ENCODE measurements around the gene ZAP70. TPM values are rescaled to one million over a fixed set of nuclear protein-coding genes. Genes with fewer than 3 reads are reported as not detected.
A peak's percentile ranks its signal among the peaks of the same experiment; 100 is the strongest.
"Not testable (repeated sequence)": the region's sequence is repeated elsewhere in the genome, so short reads cannot be mapped to it uniquely, and the experiment has no call there.

Gene ZAP70
- total and polyA plus RNA-seq, 9 donors: 0.45 to 2.0 (median 0.75) TPM

DNA sequence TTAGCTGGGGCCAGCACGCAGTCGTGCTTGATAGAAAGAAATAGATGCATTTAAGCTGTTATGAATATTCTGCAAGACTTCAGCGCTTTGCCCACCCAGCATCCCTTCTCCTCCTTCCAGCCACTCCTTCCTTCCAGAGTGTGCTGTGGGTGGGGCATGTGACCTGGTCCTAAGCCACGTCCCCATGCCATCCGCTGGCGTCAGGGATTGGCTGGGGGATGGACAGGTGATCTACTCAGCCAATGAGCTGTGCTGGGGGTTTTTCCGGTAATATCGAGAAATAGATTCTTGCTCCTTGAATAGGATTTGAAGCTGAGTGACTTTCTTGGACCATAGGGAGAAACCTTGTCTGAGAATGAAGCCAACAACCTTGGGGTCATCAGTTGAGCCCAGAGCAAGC lies 4.8 kb upstream of the ZAP70 start:
- H3K4me3 ChIP-seq: no peak overlapping the region
- intact Hi-C loops (cut with DNase I): loop anchor here in 1 of 4 donors (10.0 kb wide), 1 partner anchor 1644 kb away; no protein-coding TSS in a partner anchor
- peak in 1 of 5 donors; percentile 7 for DNase-seq
- TF ChIP-seq EP300 (IDR thresholded peaks at IDR 0.05): no peak
- no peak for TF ChIP-seq POLR2A (IDR thresholded peaks at IDR 0.05)
- TF ChIP-seq, protein P1, sequence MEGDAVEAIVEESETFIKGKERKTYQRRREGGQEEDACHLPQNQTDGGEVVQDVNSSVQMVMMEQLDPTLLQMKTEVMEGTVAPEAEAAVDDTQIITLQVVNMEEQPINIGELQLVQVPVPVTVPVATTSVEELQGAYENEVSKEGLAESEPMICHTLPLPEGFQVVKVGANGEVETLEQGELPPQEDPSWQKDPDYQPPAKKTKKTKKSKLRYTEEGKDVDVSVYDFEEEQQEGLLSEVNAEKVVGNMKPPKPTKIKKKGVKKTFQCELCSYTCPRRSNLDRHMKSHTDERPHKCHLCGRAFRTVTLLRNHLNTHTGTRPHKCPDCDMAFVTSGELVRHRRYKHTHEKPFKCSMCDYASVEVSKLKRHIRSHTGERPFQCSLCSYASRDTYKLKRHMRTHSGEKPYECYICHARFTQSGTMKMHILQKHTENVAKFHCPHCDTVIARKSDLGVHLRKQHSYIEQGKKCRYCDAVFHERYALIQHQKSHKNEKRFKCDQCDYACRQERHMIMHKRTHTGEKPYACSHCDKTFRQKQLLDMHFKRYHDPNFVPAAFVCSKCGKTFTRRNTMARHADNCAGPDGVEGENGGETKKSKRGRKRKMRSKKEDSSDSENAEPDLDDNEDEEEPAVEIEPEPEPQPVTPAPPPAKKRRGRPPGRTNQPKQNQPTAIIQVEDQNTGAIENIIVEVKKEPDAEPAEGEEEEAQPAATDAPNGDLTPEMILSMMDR (IDR thresholded peaks at IDR 0.05): no peak
- H3K9me3 ChIP-seq: no peaks in the 10 kb centered on the region
- H3K27me3 ChIP-seq: no peaks in the 10 kb centered on the region
- WGBS, 3 donors: 83 to 84% (median 83%) methylated on average over 8 of the region's 8 CpGs
- no peaks in the 10 kb centered on the region for H3K4me1 ChIP-seq (ENCODE audit: insufficient read depth)
- no peak overlapping the region for H3K27ac ChIP-seq
- H3K36me3 ChIP-seq: no peaks in the 10 kb centered on the region

DNA sequence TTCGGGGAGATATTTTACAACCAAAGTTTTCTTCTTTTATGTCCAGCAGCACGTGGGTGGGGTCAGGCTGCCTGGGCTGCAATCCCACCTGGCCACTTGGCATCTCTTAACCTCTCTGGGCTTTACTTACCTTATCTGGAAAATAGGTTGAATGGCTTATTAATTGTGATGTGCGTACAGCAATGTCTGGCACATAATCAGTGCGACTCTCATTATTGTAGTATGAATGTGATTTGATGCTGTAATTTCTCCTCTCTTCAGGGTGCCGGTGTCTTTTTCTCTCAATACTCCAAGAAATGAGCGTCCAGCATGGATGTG lies 2.0 kb upstream of the ZAP70 start:
- H3K36me3 ChIP-seq: no peaks in the 10 kb centered on the region
- no peaks in the 10 kb centered on the region for H3K9me3 ChIP-seq
- DNase-seq: no peak
- intact Hi-C loops (cut with DNase I): no loop called here
- H3K27me3 ChIP-seq: no peaks in the 10 kb centered on the region
- TF ChIP-seq, protein P1 (IDR thresholded peaks at IDR 0.05): no peak
- TF ChIP-seq POLR2A (IDR thresholded peaks at IDR 0.05) (no peak), EP300 (IDR thresholded peaks at IDR 0.05) (no peak)
- no peak overlapping the region for H3K27ac ChIP-seq
- H3K4me1 ChIP-seq (ENCODE audit: insufficient read depth): no peaks in the 10 kb centered on the region
- no peak overlapping the region for H3K4me3 ChIP-seq
- WGBS, 3 donors: 79 to 80% (median 80%) methylated on average over 6 of the region's 6 CpGs

DNA sequence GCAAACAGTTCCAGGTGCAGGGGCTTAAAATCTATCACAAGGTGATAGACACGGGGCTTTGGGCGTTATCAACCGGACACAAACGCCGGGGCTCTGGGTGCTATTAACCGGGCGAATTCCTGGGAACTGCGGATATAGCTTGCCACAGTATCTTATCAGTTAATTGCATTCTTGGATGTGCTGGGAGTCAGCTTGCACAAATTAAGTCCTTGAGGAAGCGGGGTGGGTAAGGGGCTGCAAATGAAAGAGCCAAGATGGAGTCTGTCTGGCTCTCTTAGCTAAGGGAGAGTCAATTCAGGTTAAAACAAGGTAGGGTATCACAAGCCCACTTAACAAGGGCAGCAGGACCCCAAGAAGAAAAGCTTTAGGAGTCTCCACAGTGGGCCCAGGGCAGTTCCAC lies 1.2 kb upstream of the ZAP70 start:
- WGBS, 3 donors: 27 to 34% (median 31%) methylated on average over 9 of the region's 9 CpGs
- H3K4me1 ChIP-seq (ENCODE audit: insufficient read depth); H3K27ac ChIP-seq; H3K27me3 ChIP-seq; H3K9me3 ChIP-seq; H3K36me3 ChIP-seq; H3K4me3 ChIP-seq; intact Hi-C loops (cut with DNase I): not testable (repeated sequence)
- DNase-seq: peak in 1 of 5 donors; percentile 3

DNA sequence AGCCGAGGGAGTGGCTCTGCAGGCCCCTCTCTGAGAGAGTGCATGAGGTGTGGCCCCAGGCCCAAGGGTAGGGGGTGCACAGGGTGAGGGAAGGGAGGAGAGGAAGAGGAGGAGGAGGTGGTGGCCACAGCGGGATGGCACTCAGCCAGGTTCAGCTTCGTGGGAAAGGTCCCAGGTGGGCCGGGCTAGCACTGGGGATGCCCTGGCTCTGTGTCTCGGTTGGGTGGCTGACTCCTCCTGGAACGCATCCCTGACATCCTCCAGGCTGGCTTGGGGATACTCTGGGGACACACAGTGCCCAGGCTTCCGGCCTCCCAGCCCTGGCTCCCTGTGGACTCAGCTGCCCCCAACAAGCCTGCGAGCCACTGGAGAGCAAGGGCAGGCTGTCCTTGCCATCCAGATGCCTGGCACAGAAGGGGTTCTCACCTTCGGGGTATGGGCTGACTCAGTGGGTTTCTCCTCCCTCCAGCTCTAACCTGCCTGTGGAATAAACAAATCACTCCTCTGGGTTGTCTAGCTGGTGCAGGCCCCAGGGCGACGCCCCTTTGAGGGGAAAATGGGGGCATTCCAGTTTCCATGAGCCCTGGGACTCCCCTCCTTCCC lies 582 bp upstream of the ZAP70 start:
- Histone ChIP-seq H3K27ac (no peak overlapping the region), H3K9me3 (no peaks in the 10 kb centered on the region), H3K4me3 (no peak overlapping the region), H3K27me3 (no peaks in the 10 kb centered on the region), H3K36me3 (no peaks in the 10 kb centered on the region), H3K4me1 (ENCODE audit: insufficient read depth) (no peaks in the 10 kb centered on the region)
- intact Hi-C loops (cut with DNase I): no loop called here
- no peak for TF ChIP-seq POLR2A (IDR thresholded peaks at IDR 0.05)
- TF ChIP-seq EP300 (IDR thresholded peaks at IDR 0.05): no peak
- TF ChIP-seq, protein P1 (IDR thresholded peaks at IDR 0.05): no peak
- DNase-seq: peak in 1 of 5 donors; percentile 19
- 74 to 81% (median 75%) methylated on average over 11 of the region's 11 CpGs for whole genome bisulfite sequencing, 3 donors

DNA sequence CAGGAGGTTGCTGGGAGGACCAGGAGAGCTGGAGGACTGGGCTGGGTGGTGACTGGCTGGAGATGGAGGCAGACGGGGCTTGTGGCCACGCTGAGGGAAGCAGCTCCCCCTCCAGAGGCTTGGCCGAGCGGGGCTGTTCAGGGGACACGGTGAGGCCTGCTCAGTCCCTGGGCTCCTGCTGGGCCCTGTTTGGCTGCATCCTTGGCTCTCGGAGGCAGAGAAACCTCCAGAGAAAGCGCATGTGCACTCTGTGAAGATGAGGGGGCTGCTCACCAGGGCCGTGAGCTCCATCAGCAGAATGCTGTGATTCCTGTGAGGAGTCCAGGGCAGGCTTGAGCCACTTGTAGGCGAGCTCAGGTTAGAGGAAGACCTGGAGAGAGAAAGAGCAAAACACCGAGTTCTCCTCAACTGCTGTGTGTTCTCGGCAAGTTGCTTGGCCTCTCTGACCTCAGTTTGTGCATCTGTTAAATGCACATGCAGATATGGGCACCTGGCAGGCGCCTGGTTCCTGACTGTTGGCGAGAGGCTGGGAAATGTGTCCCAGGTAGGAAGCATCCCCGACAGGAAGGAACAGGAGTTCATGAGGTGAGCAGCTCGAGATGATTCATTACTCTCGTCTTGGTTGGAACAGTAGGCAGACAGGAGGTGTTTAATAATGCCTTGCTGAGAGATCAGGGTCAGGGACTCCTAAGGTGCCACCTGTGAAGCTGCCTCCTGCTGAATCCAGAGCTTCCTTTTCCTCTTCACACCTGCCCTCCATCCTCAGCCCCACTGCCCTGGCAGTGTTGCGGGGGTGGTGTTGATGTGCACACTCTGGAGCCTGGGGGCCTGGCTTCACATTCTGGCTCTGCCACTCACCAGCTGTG lies 941 bp downstream of the ZAP70 start:
- no peak overlapping the region for H3K4me3 ChIP-seq
- 81 to 85% (median 85%) methylated on average over 17 of the region's 17 CpGs for WGBS, 3 donors

More for the DNA sequence above, 941 bp downstream of the ZAP70 start:
- peak in 1 of 5 donors; percentile 13 for DNase-seq
- Histone ChIP-seq H3K36me3 (no peaks in the 10 kb centered on the region), H3K27ac (no peak overlapping the region), H3K9me3 (no peaks in the 10 kb centered on the region), H3K27me3 (no peaks in the 10 kb centered on the region), H3K4me1 (ENCODE audit: insufficient read depth) (no peaks in the 10 kb centered on the region)
- TF ChIP-seq, protein P1 (IDR thresholded peaks at IDR 0.05): no peak
- no peak for TF ChIP-seq EP300 (IDR thresholded peaks at IDR 0.05)
- TF ChIP-seq POLR2A (IDR thresholded peaks at IDR 0.05): no peak
- intact Hi-C loops (cut with DNase I): no loop called here

All from ovary (tissue), 9 donors.